Measurements from ENCODE around the gene REXO1. TPM values are rescaled to one million over a fixed set of nuclear protein-coding genes. Genes with fewer than 3 reads are reported as not detected.

Gene REXO1
- polyA plus RNA-seq, 2 of the 4 experiments (the other 2 are of a cell fraction) = 5.6 to 13.8 TPM

- H3K4me3 ChIP-seq = no peak overlapping the region
- H3K4me2 ChIP-seq = no peak overlapping the region
- TF ChIP-seq RFX5 (IDR thresholded peaks at IDR 0.05) (no peak), HEYL (CRISPR knock-in tag; IDR thresholded peaks at IDR 0.05) (no peak), RCOR1 (IDR thresholded peaks at IDR 0.05; ENCODE audit: low read depth, low read length) (no peak), JUNB (IDR thresholded peaks at IDR 0.05) (no peak), REST (IDR thresholded peaks at IDR 0.05) (no peak), GATA3 (IDR thresholded peaks at IDR 0.05; ENCODE audit: borderline replicate concordance) (no peak)
- 91% methylated on average over 26 of the region's 36 CpGs for WGBS (ENCODE audit: missing lambda C conversion rate)
- H3K4me1 ChIP-seq = peaks cover 5% of the 10 kb centered on the region; the same call in 1 of the 3 replicates
- no peaks in the 10 kb centered on the region for H3K9me3 ChIP-seq
- POLR2A ChIA-PET = no interaction called here
- CTCF ChIA-PET = interaction anchor here (1.6 to 3.7 kb wide), 3 partner anchors 9 to 270 kb away, joined by 5 to 29 read pairs (median 7); no protein-coding TSS in a partner anchor
- FAIRE-seq = no peak
- DNase-seq (ENCODE audit: low read depth in 1 of 2, low spot score in 1 of 2) = no peak
- H3K27ac ChIP-seq = no peak overlapping the region
- no peak for ATAC-seq
Measured at GRCh38 chr19:1816530-1817298, 31.6 kb downstream of the REXO1 start.

- ATAC-seq (no peak), DNase-seq (ENCODE audit: low read depth in 1 of 2, low spot score in 1 of 2) (no peak), FAIRE-seq (no peak)
- ChIA-PET CTCF (interaction anchor here (1.7 to 3.7 kb wide), 2 partner anchors 11 to 270 kb away, joined by 5 to 29 read pairs; no protein-coding TSS in a partner anchor), POLR2A (no interaction called here)
- Histone ChIP-seq H3K4me3 (no peak overlapping the region), H3K4me1 (peaks cover 13% of the 10 kb centered on the region), H3K27ac (no peak overlapping the region), H3K9me3 (no peaks in the 10 kb centered on the region), H3K4me2 (no peak overlapping the region)
- 97% methylated on average over 43 of the region's 61 CpGs for WGBS (ENCODE audit: missing lambda C conversion rate)
- no peak for TF ChIP-seq SMC3 (IDR thresholded peaks at IDR 0.05)
- TF ChIP-seq KDM5A (IDR thresholded peaks at IDR 0.05) = no peak
- no peak for TF ChIP-seq ELK1 (IDR thresholded peaks at IDR 0.05; ENCODE audit: low read depth, low read length)
- TF ChIP-seq TFCP2L1 (CRISPR knock-in tag; IDR thresholded peaks at IDR 0.05) = no peak
- TF ChIP-seq HES2 (IDR thresholded peaks at IDR 0.05) = no peak
- TF ChIP-seq JUNB (IDR thresholded peaks at IDR 0.05) = no peak
- no peak for TF ChIP-seq RFX5 (IDR thresholded peaks at IDR 0.05)
- no peak for TF ChIP-seq HMGXB4 (CRISPR knock-in tag; IDR thresholded peaks at IDR 0.05; ENCODE audit: borderline replicate concordance)
- no peak for TF ChIP-seq RCOR1 (IDR thresholded peaks at IDR 0.05; ENCODE audit: low read depth, low read length)
- no peak for TF ChIP-seq NR3C1 (IDR thresholded peaks at IDR 0.05)
- no peak for TF ChIP-seq CBX8 (IDR thresholded peaks at IDR 0.05)
- no peak for TF ChIP-seq POLR2A (IDR thresholded peaks at IDR 0.05; ENCODE audit: low read length)
Measured at GRCh38 chr19:1815605-1816529, 32.4 kb downstream of the REXO1 start.

Data from A549 (cell line).